ENCODE data around the gene SKI. TPM values are rescaled to one million over a fixed set of nuclear protein-coding genes. Genes with fewer than 3 reads are reported as not detected.

The SKI gene
- total RNA-seq, 4 donors from 2014 or later: 24.4 to 52.4 (median 32.2) TPM

DNA sequence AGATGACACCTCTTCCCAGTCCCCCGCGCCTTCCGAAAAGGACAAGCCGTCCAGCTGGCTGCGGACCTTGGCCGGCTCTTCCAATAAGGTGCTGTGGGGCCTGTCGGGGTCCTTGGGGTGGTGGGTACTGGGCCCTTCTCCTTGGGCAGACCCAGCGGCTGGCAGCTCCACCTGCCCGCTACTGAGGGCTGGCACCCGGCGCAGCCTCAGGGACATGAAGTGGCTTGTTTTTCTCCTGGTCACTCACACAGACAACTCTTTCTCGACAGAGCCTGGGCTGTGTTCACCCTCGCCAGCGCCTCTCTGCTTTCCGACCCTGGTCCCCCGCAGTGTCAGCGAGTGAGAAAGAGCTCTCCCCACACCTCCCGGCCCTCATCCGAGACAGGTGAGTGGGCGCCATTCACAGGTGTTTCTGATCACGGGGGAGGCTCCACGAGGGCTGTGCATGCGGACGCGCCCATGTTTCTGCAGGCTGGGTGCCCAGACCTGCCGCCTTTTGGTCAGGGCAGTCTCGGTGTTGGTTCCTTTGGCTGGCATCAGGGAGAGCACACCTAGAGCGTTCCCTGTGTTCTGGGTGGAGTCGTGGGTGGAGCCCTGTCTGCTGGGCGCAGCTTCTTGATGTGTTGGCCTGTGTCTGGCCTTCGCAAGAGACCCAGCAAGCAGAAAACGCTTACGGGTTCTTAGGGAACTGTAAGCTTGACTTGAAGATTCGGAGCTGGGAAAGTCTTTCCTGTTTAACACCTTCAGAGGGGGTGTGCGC lies 75.1 kb downstream of the SKI start:
- H3K27me3 ChIP-seq: no peaks in the 10 kb centered on the region
- H3K4me1 ChIP-seq: peaks cover 27 to 46% (median 35%) of the 10 kb centered on the region in 4 donors
- no peak overlapping the region for H3K4me3 ChIP-seq
- peak overlapping the region in 1 of 4 donors; percentile 58 for H3K27ac ChIP-seq
- H3K36me3 ChIP-seq: peaks cover 0 to 44% (median 12%) of the 10 kb centered on the region in 4 donors
- intact Hi-C loops (cut with DNase I; ENCODE audit: low total_unique reads): no loop called here
- no peaks in the 10 kb centered on the region for H3K9me3 ChIP-seq
- no peak for DNase-seq
- TF ChIP-seq EP300 (IDR thresholded peaks at IDR 0.05; ENCODE audit: low read depth) (no peak), POLR2AphosphoS5 (IDR thresholded peaks at IDR 0.05) (no peak), POLR2A (IDR thresholded peaks at IDR 0.05) (no peak)
- TF ChIP-seq, protein P1, sequence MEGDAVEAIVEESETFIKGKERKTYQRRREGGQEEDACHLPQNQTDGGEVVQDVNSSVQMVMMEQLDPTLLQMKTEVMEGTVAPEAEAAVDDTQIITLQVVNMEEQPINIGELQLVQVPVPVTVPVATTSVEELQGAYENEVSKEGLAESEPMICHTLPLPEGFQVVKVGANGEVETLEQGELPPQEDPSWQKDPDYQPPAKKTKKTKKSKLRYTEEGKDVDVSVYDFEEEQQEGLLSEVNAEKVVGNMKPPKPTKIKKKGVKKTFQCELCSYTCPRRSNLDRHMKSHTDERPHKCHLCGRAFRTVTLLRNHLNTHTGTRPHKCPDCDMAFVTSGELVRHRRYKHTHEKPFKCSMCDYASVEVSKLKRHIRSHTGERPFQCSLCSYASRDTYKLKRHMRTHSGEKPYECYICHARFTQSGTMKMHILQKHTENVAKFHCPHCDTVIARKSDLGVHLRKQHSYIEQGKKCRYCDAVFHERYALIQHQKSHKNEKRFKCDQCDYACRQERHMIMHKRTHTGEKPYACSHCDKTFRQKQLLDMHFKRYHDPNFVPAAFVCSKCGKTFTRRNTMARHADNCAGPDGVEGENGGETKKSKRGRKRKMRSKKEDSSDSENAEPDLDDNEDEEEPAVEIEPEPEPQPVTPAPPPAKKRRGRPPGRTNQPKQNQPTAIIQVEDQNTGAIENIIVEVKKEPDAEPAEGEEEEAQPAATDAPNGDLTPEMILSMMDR (IDR thresholded peaks at IDR 0.05): no peak
- WGBS, 2 donors (ENCODE audit: low coverage in 1 of 2): 82 to 87% methylated on average over 9 to 35 of the region's 35 CpGs
- in situ Hi-C loops (cut with MboI; ENCODE audit: low pct_ligation_motif_present in 1 of 4, low pct_unique_long_range_greater_than_20kb in 1 of 4, low sequenced_read_pairs in 3 of 4): loop anchor here in 2 of 4 donors (25.0 kb wide), 1 partner anchor 91 kb away; no protein-coding TSS in a partner anchor

DNA sequence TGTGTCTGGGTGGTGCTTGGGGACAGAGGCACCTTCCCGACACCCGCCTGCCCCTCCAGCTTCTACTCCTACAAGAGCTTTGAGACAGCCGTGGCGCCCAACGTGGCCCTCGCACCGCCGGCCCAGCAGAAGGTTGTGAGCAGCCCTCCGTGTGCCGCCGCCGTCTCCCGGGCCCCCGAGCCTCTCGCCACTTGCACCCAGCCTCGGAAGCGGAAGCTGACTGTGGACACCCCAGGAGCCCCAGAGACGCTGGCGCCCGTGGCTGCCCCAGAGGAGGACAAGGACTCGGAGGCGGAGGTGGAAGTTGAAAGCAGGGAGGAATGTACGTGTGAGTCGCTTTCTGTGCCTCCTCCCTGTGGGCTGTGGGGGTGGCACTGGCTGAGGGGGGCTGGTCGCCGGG lies 75.7 kb downstream of the SKI start:
- in situ Hi-C loops (cut with MboI; ENCODE audit: low pct_ligation_motif_present in 1 of 4, low pct_unique_long_range_greater_than_20kb in 1 of 4, low sequenced_read_pairs in 3 of 4): loop anchor here in 2 of 4 donors (25.0 kb wide), 1 partner anchor 91 kb away; no protein-coding TSS in a partner anchor

DNA sequence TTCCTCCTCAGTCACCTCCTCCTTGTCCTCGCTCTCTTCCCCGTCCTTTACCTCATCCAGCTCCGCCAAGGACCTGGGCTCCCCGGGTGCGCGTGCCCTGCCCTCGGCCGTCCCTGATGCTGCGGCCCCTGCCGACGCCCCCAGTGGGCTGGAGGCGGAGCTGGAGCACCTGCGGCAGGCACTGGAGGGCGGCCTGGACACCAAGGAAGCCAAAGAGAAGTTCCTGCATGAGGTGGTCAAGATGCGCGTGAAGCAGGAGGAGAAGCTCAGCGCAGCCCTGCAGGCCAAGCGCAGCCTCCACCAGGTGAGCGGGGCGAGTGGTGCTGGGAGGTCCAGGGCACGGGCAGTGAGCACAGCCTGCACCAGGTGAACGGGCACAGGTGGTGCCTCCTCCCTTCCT lies 76.2 kb downstream of the SKI start:
- no peak for DNase-seq
- H3K36me3 ChIP-seq: peaks cover 0 to 44% (median 12%) of the 10 kb centered on the region in 4 donors
- peak overlapping the region in 2 of 4 donors; percentile 5 to 58 for H3K27ac ChIP-seq
- in situ Hi-C loops (cut with MboI; ENCODE audit: low pct_ligation_motif_present in 1 of 4, low pct_unique_long_range_greater_than_20kb in 1 of 4, low sequenced_read_pairs in 3 of 4) (loop anchor here in 2 of 4 donors (25.0 kb wide), 1 partner anchor 92 kb away; no protein-coding TSS in a partner anchor), intact Hi-C loops (cut with DNase I; ENCODE audit: low total_unique reads) (no loop called here)
- no peak overlapping the region for H3K4me3 ChIP-seq
- 40 to 88% methylated on average over 1 to 22 of the region's 22 CpGs for WGBS, 2 donors (ENCODE audit: low coverage in 1 of 2)
- TF ChIP-seq POLR2AphosphoS5 (IDR thresholded peaks at IDR 0.05) (no peak), POLR2A (IDR thresholded peaks at IDR 0.05) (no peak), EP300 (IDR thresholded peaks at IDR 0.05; ENCODE audit: low read depth) (no peak)
- TF ChIP-seq, protein P1 (IDR thresholded peaks at IDR 0.05): no peak
- peaks cover 23 to 36% (median 26%) of the 10 kb centered on the region in 4 donors for H3K4me1 ChIP-seq
- H3K27me3 ChIP-seq: no peaks in the 10 kb centered on the region
- no peaks in the 10 kb centered on the region for H3K9me3 ChIP-seq

More for the DNA sequence above, 75.7 kb downstream of the SKI start:
- DNase-seq: no peak
- intact Hi-C loops (cut with DNase I; ENCODE audit: low total_unique reads): no loop called here
- WGBS, 2 donors (ENCODE audit: low coverage in 1 of 2): 90% methylated on average over 26 of the region's 26 CpGs; no CpG with 5 or more reads in 1 of the 2 donors
- Histone ChIP-seq H3K27me3 (no peaks in the 10 kb centered on the region), H3K4me3 (no peak overlapping the region), H3K4me1 (peaks cover 27 to 41% (median 31%) of the 10 kb centered on the region in 4 donors), H3K36me3 (peaks cover 0 to 44% (median 12%) of the 10 kb centered on the region in 4 donors), H3K27ac (peak overlapping the region in 1 of 4 donors; percentile 58), H3K9me3 (no peaks in the 10 kb centered on the region)
- no peak for TF ChIP-seq POLR2AphosphoS5 (IDR thresholded peaks at IDR 0.05)
- no peak for TF ChIP-seq POLR2A (IDR thresholded peaks at IDR 0.05)
- TF ChIP-seq, protein P1 (IDR thresholded peaks at IDR 0.05): no peak
- no peak for TF ChIP-seq EP300 (IDR thresholded peaks at IDR 0.05; ENCODE audit: low read depth)

DNA sequence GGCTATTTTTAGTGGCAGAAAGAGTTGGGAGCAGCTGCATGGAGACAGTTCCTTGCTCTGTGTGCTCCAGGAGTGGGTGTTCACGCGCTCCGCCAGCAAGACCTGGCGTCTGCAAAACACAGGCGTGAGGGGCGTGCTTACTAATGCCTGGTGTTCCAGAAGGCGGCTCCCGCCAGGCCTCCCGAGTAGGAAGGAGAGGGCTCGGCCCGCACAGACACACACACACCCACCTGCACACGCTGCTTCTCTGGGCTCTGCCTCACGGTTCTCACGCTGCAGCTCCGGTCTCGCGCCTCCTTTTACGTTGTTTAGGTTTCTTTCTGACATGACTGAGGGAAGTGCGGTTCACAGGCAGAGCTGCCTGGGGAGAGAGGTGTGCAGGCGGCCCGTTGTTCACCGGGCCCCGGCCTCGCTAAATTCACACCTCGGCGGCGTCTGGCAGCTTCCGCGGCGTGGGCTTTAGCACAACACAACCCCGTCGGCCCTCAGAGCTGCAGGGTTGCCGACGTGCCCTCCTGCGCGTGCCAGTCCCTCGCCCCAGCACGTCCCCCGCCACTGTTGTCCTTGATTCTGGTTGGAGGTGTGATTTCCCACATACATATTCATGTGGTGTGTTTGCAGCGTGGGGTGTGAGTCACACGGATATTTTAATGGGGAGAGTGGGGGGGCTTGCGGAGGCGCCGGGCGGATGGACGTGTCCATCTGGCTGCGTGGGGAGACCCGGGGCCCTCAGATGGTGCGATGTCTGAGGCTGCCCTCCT lies 77.0 kb downstream of the SKI start:
- Histone ChIP-seq H3K4me3 (no peak overlapping the region), H3K36me3 (peaks cover 0 to 44% (median 12%) of the 10 kb centered on the region in 4 donors), H3K4me1 (peaks cover 15 to 28% (median 20%) of the 10 kb centered on the region in 4 donors), H3K9me3 (no peaks in the 10 kb centered on the region), H3K27me3 (no peaks in the 10 kb centered on the region), H3K27ac (peak overlapping the region in 3 of 4 donors; percentile 5 to 58 (median 18))
- 89% methylated on average over 48 of the region's 49 CpGs; no CpG with 5 or more reads in 1 of the 2 donors for WGBS, 2 donors (ENCODE audit: low coverage in 1 of 2)
- DNase-seq: no peak
- in situ Hi-C loops (cut with MboI; ENCODE audit: low pct_ligation_motif_present in 1 of 4, low pct_unique_long_range_greater_than_20kb in 1 of 4, low sequenced_read_pairs in 3 of 4) (loop anchor here in 2 of 4 donors (25.0 kb wide), 1 partner anchor 93 kb away; no protein-coding TSS in a partner anchor), intact Hi-C loops (cut with DNase I; ENCODE audit: low total_unique reads) (no loop called here)
- TF ChIP-seq, protein P1 (IDR thresholded peaks at IDR 0.05): no peak
- TF ChIP-seq EP300 (IDR thresholded peaks at IDR 0.05; ENCODE audit: low read depth) (no peak), POLR2A (IDR thresholded peaks at IDR 0.05) (no peak), POLR2AphosphoS5 (IDR thresholded peaks at IDR 0.05) (no peak)

Data from transverse colon (tissue), 4 donors.